Subcutaneous abdominal adipose tissue (tissue), 5 donors: Measurements from ENCODE around the gene AP3S1.

Experiments used
- H3K27ac ChIP-seq: one replicate; pipeline ENCODE4 v1.7.0; 2013; ENCODE audit warnings: low read depth, mild to moderate bottlenecking, inconsistent platforms, low read length, moderate library complexity
- H3K27me3 ChIP-seq, 5 donors: one replicate each; pipeline ENCODE4 v1.7.0; 2013; ENCODE audit warnings: low read length in 5 of 5, inconsistent platforms in 1 of 5; ENCODE audit not compliant: control insufficient read depth in 5 of 5, insufficient read depth in 4 of 5
- H3K36me3 ChIP-seq, 5 donors: one replicate each; pipeline ENCODE4 v1.7.0; 2013; ENCODE audit warnings: low read length in 5 of 5; ENCODE audit not compliant: control insufficient read depth in 5 of 5, insufficient read depth in 5 of 5
- H3K4me1 ChIP-seq, 5 donors: one replicate each; pipeline ENCODE4 v1.7.0; 2013; ENCODE audit warnings: low read length in 5 of 5, mild to moderate bottlenecking in 3 of 5, moderate library complexity in 1 of 5; ENCODE audit not compliant: control insufficient read depth in 5 of 5, insufficient read depth in 5 of 5
- H3K4me3 ChIP-seq, 5 donors: one replicate each; pipeline ENCODE4 v1.7.0; 2013; ENCODE audit warnings: low read length in 5 of 5, low read depth in 1 of 5
- H3K9ac ChIP-seq, 5 donors: one replicate each; pipeline ENCODE4 v1.7.0; 2013; ENCODE audit warnings: low read length in 5 of 5, mild to moderate bottlenecking in 4 of 5, moderate library complexity in 3 of 5
- H3K9me3 ChIP-seq, 5 donors: one replicate each; pipeline ENCODE4 v1.7.0; 2013; ENCODE audit warnings: low read length in 5 of 5; ENCODE audit not compliant: control insufficient read depth in 5 of 5
- donor health status: healthy.
- donor health status: healthy.
- donor health status: healthy.
- donor health status: healthy.
- donor health status: healthy.

Gene AP3S1

GRCh38 chr5:115962565-115963402, 121.0 kb downstream of the AP3S1 start:
- Histone ChIP-seq H3K4me3 (peak overlapping the region; percentile 19 to 78 (median 63)), H3K9ac (peak overlapping the region in 4 of 5 donors; percentile 30 to 71 (median 58)), H3K27me3 (peaks cover 0 to 19% (median 12%) of the 10 kb centered on the region in 5 donors), H3K36me3 (no peaks in the 10 kb centered on the region), H3K27ac (peak overlapping the region; percentile 96), H3K9me3 (no peaks in the 10 kb centered on the region), H3K4me1 (peaks cover 0 to 76% (median 42%) of the 10 kb centered on the region in 5 donors)

DNA sequence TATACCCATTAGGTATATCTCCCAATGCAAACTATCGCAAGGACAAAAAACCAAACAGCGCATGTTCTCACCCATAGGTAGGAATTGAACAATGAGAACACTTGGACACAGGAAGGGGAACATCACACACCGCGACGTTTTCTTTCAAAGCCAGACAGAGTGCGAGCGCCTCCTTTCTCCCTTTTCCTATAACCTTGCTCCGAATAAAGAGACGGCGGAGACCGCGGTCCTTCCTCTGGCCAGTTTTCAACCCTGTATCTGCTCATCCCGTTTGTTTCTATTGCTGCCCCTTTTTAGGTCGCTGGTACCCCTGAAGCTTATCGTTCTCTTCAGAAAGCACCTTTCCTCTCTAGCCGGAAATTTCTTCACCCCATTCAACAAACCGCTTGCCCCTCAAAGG, 121.8 kb downstream of the AP3S1 start:
- Histone ChIP-seq H3K4me1 (peaks cover 0 to 69% (median 38%) of the 10 kb centered on the region in 5 donors), H3K9ac (peak overlapping the region in 3 of 5 donors; percentile 41 to 55 (median 48)), H3K27ac (peak overlapping the region; percentile 96), H3K4me3 (peak overlapping the region; percentile 37 to 78 (median 62)), H3K9me3 (no peaks in the 10 kb centered on the region), H3K36me3 (no peaks in the 10 kb centered on the region), H3K27me3 (peaks cover 0 to 19% (median 12%) of the 10 kb centered on the region in 5 donors)
